ENCODE data around the gene EXOC4.

The EXOC4 gene

GRCh38 chr7:133650487-133651300 lies 397.8 kb downstream of the EXOC4 start:
- DNase-seq (ENCODE audit: low read depth) = peak; percentile 67
- H3K4me1 ChIP-seq (ENCODE audit: control insufficient read depth, insufficient read depth, low read length) = peaks cover 45% of the 10 kb centered on the region
- peak overlapping the region; percentile 36 for H3K9ac ChIP-seq (ENCODE audit: low read length)
- no peaks in the 10 kb centered on the region for H3K27me3 ChIP-seq (replicated peaks; ENCODE audit: control insufficient read depth, insufficient read depth, low read length)
- no peaks in the 10 kb centered on the region for H3K9me3 ChIP-seq (ENCODE audit: control insufficient read depth, low read length)
- no peaks in the 10 kb centered on the region for H3K36me3 ChIP-seq (ENCODE audit: control insufficient read depth, insufficient read depth, low read length, severe bottlenecking)
- peak overlapping the region; percentile 49 for H3K4me3 ChIP-seq (ENCODE audit: low read length)

GRCh38 chr7:133652547-133652946 lies 399.7 kb downstream of the EXOC4 start:
- peak; percentile 40 for DNase-seq (ENCODE audit: low read depth)
- Histone ChIP-seq H3K36me3 (ENCODE audit: control insufficient read depth, insufficient read depth, low read length, severe bottlenecking) (no peaks in the 10 kb centered on the region), H3K27me3 (replicated peaks; ENCODE audit: control insufficient read depth, insufficient read depth, low read length) (no peaks in the 10 kb centered on the region), H3K4me1 (ENCODE audit: control insufficient read depth, insufficient read depth, low read length) (peaks cover 34% of the 10 kb centered on the region), H3K9ac (ENCODE audit: low read length) (no peak overlapping the region), H3K4me3 (ENCODE audit: low read length) (no peak overlapping the region), H3K9me3 (ENCODE audit: control insufficient read depth, low read length) (no peaks in the 10 kb centered on the region)

- Histone ChIP-seq H3K9me3 (ENCODE audit: control insufficient read depth, low read length) (no peaks in the 10 kb centered on the region), H3K9ac (ENCODE audit: low read length) (no peak overlapping the region), H3K4me3 (ENCODE audit: low read length) (no peak overlapping the region), H3K27me3 (replicated peaks; ENCODE audit: control insufficient read depth, insufficient read depth, low read length) (no peaks in the 10 kb centered on the region), H3K4me1 (ENCODE audit: control insufficient read depth, insufficient read depth, low read length) (peaks cover 32% of the 10 kb centered on the region), H3K36me3 (ENCODE audit: control insufficient read depth, insufficient read depth, low read length, severe bottlenecking) (no peaks in the 10 kb centered on the region)
- DNase-seq (ENCODE audit: low read depth) = no peak
These were observed 401.7 kb downstream of the EXOC4 start for GRCh38 chr7:133654547-133654946.

DNA sequence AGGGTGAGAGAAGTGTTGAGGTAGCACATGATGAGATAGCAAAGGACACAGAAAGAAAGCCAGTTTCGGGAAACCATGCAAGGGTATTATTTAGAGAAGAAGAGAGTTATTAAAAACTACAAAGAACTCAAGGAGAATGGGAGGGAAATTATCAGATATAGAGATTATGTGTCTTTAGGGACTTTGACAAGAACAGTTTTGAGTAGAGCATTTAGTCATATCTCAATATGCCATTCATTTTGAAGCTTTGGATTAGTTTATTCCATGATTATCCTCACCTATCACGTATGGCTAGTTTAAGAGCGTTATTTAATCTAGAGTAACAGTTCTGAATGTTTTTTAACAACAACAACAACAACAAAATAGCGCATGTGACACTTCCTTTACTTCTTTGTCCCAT lies 409.4 kb downstream of the EXOC4 start:
- Histone ChIP-seq H3K9ac (ENCODE audit: low read length) (no peak overlapping the region), H3K9me3 (ENCODE audit: control insufficient read depth, low read length) (no peaks in the 10 kb centered on the region), H3K4me1 (ENCODE audit: control insufficient read depth, insufficient read depth, low read length) (no peaks in the 10 kb centered on the region), H3K27me3 (replicated peaks; ENCODE audit: control insufficient read depth, insufficient read depth, low read length) (no peaks in the 10 kb centered on the region), H3K36me3 (ENCODE audit: control insufficient read depth, insufficient read depth, low read length, severe bottlenecking) (peaks cover 3% of the 10 kb centered on the region), H3K4me3 (ENCODE audit: low read length) (no peak overlapping the region)
- DNase-seq (ENCODE audit: low read depth) = no peak

GRCh38 chr7:133662830-133663229 lies 410.0 kb downstream of the EXOC4 start:
- Histone ChIP-seq H3K9ac (ENCODE audit: low read length) (no peak overlapping the region), H3K27me3 (replicated peaks; ENCODE audit: control insufficient read depth, insufficient read depth, low read length) (no peaks in the 10 kb centered on the region), H3K4me1 (ENCODE audit: control insufficient read depth, insufficient read depth, low read length) (peaks cover under 1% of the 10 kb centered on the region), H3K36me3 (ENCODE audit: control insufficient read depth, insufficient read depth, low read length, severe bottlenecking) (peaks cover 3% of the 10 kb centered on the region), H3K9me3 (ENCODE audit: control insufficient read depth, low read length) (no peaks in the 10 kb centered on the region), H3K4me3 (ENCODE audit: low read length) (no peak overlapping the region)
- no peak for DNase-seq (ENCODE audit: low read depth)

DNA sequence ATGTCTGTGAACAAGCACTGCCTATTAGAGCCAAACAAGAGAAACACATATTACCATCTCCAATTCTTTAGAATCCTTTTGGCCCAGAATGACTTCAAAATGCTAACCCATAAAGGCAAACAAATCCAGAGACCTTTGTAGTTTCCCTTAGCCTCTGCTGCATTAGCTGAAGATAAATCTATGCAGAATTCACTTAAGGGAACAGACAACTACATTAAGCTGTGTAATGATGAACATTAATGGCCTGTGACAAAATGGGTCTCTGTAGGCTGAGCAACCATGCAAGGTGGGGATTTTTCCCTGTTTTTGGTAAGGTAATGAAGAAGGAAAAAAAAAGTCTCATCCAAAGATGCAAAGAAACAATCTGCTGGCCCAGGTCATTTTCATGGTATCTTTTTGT lies 411.6 kb downstream of the EXOC4 start:
- H3K9ac ChIP-seq (ENCODE audit: low read length) = no peak overlapping the region

GRCh38 chr7:133668296-133669060 lies 415.6 kb downstream of the EXOC4 start:
- Histone ChIP-seq H3K9me3 (ENCODE audit: control insufficient read depth, low read length) (no peaks in the 10 kb centered on the region), H3K9ac (ENCODE audit: low read length) (no peak overlapping the region), H3K36me3 (ENCODE audit: control insufficient read depth, insufficient read depth, low read length, severe bottlenecking) (no peaks in the 10 kb centered on the region), H3K4me1 (ENCODE audit: control insufficient read depth, insufficient read depth, low read length) (peaks cover 6% of the 10 kb centered on the region), H3K27me3 (replicated peaks; ENCODE audit: control insufficient read depth, insufficient read depth, low read length) (no peaks in the 10 kb centered on the region), H3K4me3 (ENCODE audit: low read length) (no peak overlapping the region)
- peak; percentile 50 for DNase-seq (ENCODE audit: low read depth)

More for the DNA sequence above, 411.6 kb downstream of the EXOC4 start:
- H3K36me3 ChIP-seq (ENCODE audit: control insufficient read depth, insufficient read depth, low read length, severe bottlenecking) = peaks cover 3% of the 10 kb centered on the region
- H3K4me1 ChIP-seq (ENCODE audit: control insufficient read depth, insufficient read depth, low read length) = peaks cover 6% of the 10 kb centered on the region
- no peaks in the 10 kb centered on the region for H3K9me3 ChIP-seq (ENCODE audit: control insufficient read depth, low read length)
- H3K27me3 ChIP-seq (replicated peaks; ENCODE audit: control insufficient read depth, insufficient read depth, low read length) = no peaks in the 10 kb centered on the region
- DNase-seq (ENCODE audit: low read depth) = no peak
- H3K4me3 ChIP-seq (ENCODE audit: low read length) = no peak overlapping the region

- Histone ChIP-seq H3K9me3 (ENCODE audit: control insufficient read depth, low read length) (no peaks in the 10 kb centered on the region), H3K27me3 (replicated peaks; ENCODE audit: control insufficient read depth, insufficient read depth, low read length) (no peaks in the 10 kb centered on the region), H3K36me3 (ENCODE audit: control insufficient read depth, insufficient read depth, low read length, severe bottlenecking) (no peaks in the 10 kb centered on the region), H3K4me1 (ENCODE audit: control insufficient read depth, insufficient read depth, low read length) (peaks cover 10% of the 10 kb centered on the region), H3K4me3 (ENCODE audit: low read length) (no peak overlapping the region), H3K9ac (ENCODE audit: low read length) (no peak overlapping the region)
- DNase-seq (ENCODE audit: low read depth) = no peak
These were observed 416.2 kb downstream of the EXOC4 start for GRCh38 chr7:133669061-133669455.

- no peaks in the 10 kb centered on the region for H3K9me3 ChIP-seq (ENCODE audit: control insufficient read depth, low read length)
- H3K9ac ChIP-seq (ENCODE audit: low read length) = no peak overlapping the region
- H3K4me1 ChIP-seq (ENCODE audit: control insufficient read depth, insufficient read depth, low read length) = peaks cover 12% of the 10 kb centered on the region
- no peaks in the 10 kb centered on the region for H3K36me3 ChIP-seq (ENCODE audit: control insufficient read depth, insufficient read depth, low read length, severe bottlenecking)
- H3K27me3 ChIP-seq (replicated peaks; ENCODE audit: control insufficient read depth, insufficient read depth, low read length) = no peaks in the 10 kb centered on the region
- DNase-seq (ENCODE audit: low read depth) = no peak
- no peak overlapping the region for H3K4me3 ChIP-seq (ENCODE audit: low read length)
These were observed 417.4 kb downstream of the EXOC4 start for GRCh38 chr7:133670250-133670649.

DNA sequence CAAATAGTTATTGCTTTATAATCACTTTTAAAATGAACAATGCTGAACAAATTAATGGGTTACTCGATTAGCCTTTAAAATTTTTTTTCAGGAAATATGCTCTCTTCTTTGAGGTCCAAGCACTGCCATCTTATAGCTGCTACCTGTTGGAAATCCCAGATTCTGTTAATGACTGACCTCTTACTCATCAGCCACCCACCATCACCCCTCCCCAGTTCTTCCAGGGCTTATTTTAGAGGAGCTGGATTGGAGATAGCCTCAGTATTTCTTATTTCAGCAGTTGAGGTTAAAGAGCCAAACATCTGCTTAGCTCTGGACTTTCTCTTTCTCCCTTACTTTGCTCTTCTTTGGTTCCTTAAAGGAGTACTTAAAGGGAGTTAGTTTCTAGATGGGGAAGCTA lies 420.0 kb downstream of the EXOC4 start:
- no peak for DNase-seq (ENCODE audit: low read depth)
- H3K27me3 ChIP-seq (replicated peaks; ENCODE audit: control insufficient read depth, insufficient read depth, low read length) = no peaks in the 10 kb centered on the region

GRCh38 chr7:133674079-133674763 lies 421.3 kb downstream of the EXOC4 start:
- Histone ChIP-seq H3K27me3 (replicated peaks; ENCODE audit: control insufficient read depth, insufficient read depth, low read length) (no peaks in the 10 kb centered on the region), H3K9ac (ENCODE audit: low read length) (no peak overlapping the region), H3K4me3 (ENCODE audit: low read length) (no peak overlapping the region), H3K36me3 (ENCODE audit: control insufficient read depth, insufficient read depth, low read length, severe bottlenecking) (no peaks in the 10 kb centered on the region), H3K9me3 (ENCODE audit: control insufficient read depth, low read length) (no peaks in the 10 kb centered on the region), H3K4me1 (ENCODE audit: control insufficient read depth, insufficient read depth, low read length) (peaks cover 6% of the 10 kb centered on the region)
- DNase-seq (ENCODE audit: low read depth) = no peak

More for the DNA sequence above, 420.0 kb downstream of the EXOC4 start:
- Histone ChIP-seq H3K9ac (ENCODE audit: low read length) (no peak overlapping the region), H3K9me3 (ENCODE audit: control insufficient read depth, low read length) (no peaks in the 10 kb centered on the region), H3K4me3 (ENCODE audit: low read length) (no peak overlapping the region), H3K36me3 (ENCODE audit: control insufficient read depth, insufficient read depth, low read length, severe bottlenecking) (no peaks in the 10 kb centered on the region), H3K4me1 (ENCODE audit: control insufficient read depth, insufficient read depth, low read length) (peaks cover 11% of the 10 kb centered on the region)

Measured in adipocyte (in vitro differentiated cells).